HG03460 (cell line): Measurements from ENCODE around the gene ZNF536.
"Not testable (repeated sequence)": the region's sequence is repeated elsewhere in the genome, so short reads cannot be mapped to it uniquely, and the experiment has no call there.

Experiments used
- ATAC-seq: cut with Tn5 transposase; IDR thresholded peaks from one replicate; pipeline ENCODE4 v1.9.1; 2021; ENCODE audit not compliant: unreplicated experiment

ZNF536 gene

GRCh38 chr19:30476997-30477396 is 104.8 kb downstream of the ZNF536 start:
- ATAC-seq = no peak

DNA sequence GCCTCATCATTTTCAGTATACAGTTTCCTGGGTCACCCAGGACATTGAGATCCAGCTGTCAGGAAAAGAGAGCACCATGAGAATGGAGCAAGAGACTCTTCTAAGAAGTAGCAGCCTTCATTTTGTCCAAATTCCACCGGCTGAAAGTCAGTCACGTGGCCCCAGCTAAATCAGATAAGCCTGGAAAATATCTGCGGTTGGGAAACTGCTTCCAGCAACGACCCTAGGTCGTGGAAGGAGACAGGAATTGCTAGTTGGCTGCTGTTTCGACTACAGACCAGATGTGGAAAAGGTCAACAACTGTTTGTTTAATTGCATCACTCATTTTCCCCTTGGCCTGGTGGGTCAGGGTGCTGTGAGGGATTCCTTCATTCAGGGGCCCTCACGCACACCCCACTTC is 107.0 kb downstream of the ZNF536 start:
- no peak for ATAC-seq

GRCh38 chr19:30480097-30480496 is 107.9 kb downstream of the ZNF536 start:
- no peak for ATAC-seq

DNA sequence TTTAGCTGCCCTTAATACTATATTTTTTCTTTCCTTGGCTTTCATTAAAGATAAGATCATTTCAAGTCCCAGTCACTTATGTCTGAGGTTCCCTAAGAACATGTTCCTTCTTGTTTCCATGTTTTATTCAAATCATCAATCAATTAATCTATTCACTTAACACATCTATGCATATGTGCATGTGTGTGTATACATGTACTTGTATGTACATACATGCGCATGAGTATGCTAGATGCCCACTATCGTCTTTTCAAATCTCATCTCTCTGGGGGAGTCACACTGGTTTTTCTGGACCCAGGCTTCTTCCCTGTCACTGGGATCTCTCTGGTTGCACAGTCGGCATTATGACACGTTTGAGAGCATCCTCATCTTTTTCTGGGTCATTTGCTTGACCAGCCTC is 108.9 kb downstream of the ZNF536 start:
- ATAC-seq = no peak

DNA sequence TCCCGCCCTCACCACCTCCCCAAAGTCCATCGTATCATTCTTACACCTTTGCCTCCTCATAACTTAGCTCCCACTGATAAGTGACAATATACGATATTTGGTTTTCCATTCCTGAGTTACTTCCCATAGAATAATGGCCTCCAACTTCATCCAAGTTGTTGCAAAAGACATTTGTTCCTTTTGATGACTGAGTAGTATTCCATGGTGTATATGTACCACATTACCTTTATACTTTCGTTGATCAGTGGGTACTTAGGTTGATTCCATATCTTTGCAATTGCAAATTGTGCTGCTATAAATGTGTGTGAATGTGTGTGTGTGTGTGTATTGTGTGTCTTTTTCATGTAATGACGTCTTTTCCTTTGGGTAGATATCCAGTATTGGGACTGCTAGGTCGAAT is 109.6 kb downstream of the ZNF536 start:
- no peak for ATAC-seq

- ATAC-seq = no peak
Observed at GRCh38 chr19:30482956-30483355, 110.8 kb downstream of the ZNF536 start.

GRCh38 chr19:30486250-30486649 is 114.1 kb downstream of the ZNF536 start:
- ATAC-seq = not testable (repeated sequence)

- no peak for ATAC-seq
Observed at GRCh38 chr19:30487178-30487577, 115.0 kb downstream of the ZNF536 start.

DNA sequence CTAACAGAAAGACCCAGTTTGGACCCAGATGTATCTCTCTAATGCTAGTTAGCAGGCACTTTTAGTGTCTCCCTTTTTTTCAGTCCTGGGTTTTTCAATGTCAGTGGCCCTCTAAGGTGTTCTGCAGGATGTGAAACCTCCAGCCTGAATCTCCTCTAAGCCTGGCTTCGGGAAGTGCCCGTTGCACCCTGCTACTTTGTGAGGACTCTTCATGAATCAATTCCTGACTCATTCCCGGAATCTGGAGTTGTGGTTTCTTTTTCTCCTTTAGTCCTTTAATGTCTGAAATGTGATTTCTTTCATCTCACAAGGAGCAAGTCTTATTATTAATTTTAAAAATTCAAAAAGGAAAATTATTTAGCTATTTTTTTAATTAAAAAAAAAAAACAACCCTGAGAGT is 116.0 kb downstream of the ZNF536 start:
- no peak for ATAC-seq

GRCh38 chr19:30490760-30491159 is 118.6 kb downstream of the ZNF536 start:
- ATAC-seq = no peak

DNA sequence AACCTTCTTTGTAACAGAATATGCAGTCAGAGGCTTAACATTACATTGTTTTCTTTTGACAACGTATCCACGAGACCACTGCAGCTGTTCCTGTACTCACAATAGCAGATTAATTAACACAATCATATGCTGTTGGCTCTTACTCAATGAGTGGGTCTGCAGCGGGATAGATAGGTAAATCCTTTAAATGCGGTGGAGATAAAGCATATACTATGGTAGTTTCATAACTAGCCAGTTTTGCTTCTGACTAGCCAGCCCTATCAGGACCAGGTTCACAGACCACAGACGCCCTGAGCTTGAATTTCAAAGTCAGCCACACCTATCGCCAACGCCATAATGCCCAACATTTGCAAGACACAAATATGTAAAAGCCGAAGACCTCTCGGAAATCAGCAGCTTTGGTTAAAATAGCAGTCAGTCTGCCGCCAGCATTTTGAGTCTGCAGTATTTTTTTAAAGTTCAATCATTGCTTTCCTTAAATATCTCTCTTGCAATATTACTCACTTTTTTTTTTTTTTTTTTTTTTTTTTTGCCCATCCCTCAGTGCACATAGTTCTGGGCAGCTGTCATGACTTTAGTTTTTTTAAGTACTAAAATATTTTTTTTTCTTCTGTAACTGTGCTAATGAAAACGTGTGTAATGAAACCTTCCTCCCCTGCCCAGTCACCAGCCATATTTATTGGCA is 120.5 kb downstream of the ZNF536 start:
- ATAC-seq = no peak

GRCh38 chr19:30497034-30497433 is 124.8 kb downstream of the ZNF536 start:
- no peak for ATAC-seq

DNA sequence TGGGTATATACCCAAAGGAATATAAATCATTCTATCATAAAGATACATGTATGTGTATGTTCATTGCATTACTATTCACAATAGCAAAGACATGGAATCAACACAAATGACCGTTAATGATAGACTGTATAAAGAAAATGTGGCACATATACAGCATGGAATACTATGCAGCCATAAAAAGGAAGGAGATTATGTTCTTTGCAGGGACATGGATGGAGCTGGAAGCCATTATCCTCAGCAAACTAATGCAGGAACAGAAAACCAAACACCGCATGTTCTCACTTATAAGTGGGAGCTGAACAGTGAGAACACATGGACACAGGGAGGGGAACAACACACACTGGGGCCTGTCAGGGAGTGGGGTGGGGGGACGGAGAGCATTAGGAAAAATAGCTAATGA is 125.9 kb downstream of the ZNF536 start:
- not testable (repeated sequence) for ATAC-seq

- no peak for ATAC-seq
Observed at GRCh38 chr19:30498707-30499106, 126.5 kb downstream of the ZNF536 start.

GRCh38 chr19:30504272-30504671 is 132.1 kb downstream of the ZNF536 start:
- no peak for ATAC-seq

- ATAC-seq = no peak
Observed at GRCh38 chr19:30512176-30513081, 140.2 kb downstream of the ZNF536 start.

DNA sequence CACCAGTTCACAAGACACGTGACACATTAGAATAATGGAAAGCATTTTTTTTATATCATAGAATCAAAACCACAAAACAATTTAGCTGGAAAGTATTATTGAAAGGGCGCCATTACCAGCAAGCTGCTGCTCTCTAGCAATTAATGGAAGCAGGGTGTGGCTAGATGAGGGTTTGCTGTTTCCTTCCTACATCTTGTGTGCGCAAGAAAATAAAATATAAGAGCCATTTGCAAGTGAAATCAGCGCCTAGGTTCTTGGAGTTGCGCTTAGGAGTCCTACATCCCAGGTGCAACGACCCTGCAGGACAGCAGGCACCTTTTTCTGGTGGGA is 140.9 kb downstream of the ZNF536 start:
- ATAC-seq = no peak

- no peak for ATAC-seq
Observed at GRCh38 chr19:30516111-30516510, 143.9 kb downstream of the ZNF536 start.

DNA sequence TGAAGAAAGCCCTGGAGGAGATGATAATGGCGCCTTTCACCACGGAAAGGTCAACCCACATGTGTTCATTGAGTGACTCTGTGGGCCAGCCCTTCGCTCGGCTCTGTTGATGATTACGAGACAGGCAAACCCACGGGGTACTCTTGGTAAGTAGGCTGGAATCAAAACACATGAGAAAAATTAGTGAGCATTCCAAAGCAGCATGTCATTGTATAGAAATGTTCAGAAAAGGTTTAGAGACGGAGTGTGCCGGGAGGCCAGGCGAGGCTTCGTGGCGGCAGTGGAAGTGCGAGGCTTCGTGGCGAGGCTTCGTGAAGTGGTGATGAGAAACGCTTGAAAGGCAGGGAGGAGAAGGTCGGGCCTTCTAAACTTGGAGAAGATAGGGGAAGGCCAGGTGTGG is 144.3 kb downstream of the ZNF536 start:
- ATAC-seq = no peak

- ATAC-seq = no peak
Observed at GRCh38 chr19:30518965-30519606, 146.9 kb downstream of the ZNF536 start.

DNA sequence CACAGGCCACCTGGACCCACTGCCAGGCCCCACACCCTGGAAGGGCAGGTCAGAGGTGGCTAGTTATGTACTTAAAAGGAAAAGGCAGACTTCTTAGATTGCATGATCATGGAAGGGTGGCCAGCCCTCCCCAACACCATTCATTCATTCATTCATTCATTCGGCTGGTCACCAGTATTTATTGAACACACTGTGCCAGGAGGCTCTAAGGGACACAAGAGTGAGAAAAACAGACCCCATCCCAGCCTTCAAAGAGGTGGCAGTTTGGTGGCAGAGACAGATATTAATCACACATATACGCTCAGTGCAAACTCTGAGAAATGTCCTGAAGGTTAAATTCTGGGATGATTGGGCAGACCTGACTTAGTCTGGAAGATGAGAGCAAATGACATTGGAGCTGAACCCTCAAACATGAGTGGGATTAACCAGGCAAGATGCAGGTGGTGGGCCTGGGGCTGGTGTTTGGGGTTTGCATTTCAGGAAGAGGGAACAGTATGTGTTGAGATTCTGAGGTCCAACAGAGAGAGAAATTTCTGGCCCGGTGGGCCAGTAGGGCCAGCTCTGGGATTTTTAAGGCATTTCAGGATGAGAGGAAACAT is 147.5 kb downstream of the ZNF536 start:
- ATAC-seq = no peak
